GM18873 (cell line): ENCODE data around the gene TBX5.

Experiments used
- ATAC-seq: cut with Tn5 transposase; IDR thresholded peaks from one replicate; pipeline ENCODE4 v1.9.1; 2021; ENCODE audit warnings: mild to moderate bottlenecking, moderate library complexity, moderate number of reproducible peaks; ENCODE audit not compliant: unreplicated experiment, low FRiP score

Gene TBX5

GRCh38 chr12:114334395-114334794 lies 71.5 kb downstream of the TBX5 start:
- no peak for ATAC-seq

- no peak for ATAC-seq
Measured at GRCh38 chr12:114328292-114328691, 77.7 kb downstream of the TBX5 start.

GRCh38 chr12:114327765-114328164 lies 78.2 kb downstream of the TBX5 start:
- no peak for ATAC-seq

GRCh38 chr12:114321524-114321923 lies 84.4 kb downstream of the TBX5 start:
- ATAC-seq = no peak

- ATAC-seq = no peak
Measured at GRCh38 chr12:114320968-114321367, 85.0 kb downstream of the TBX5 start.

GRCh38 chr12:114320101-114320500 lies 85.8 kb downstream of the TBX5 start:
- ATAC-seq = no peak

- no peak for ATAC-seq
Measured at GRCh38 chr12:114319422-114319821, 86.5 kb downstream of the TBX5 start.

- no peak for ATAC-seq
Measured at GRCh38 chr12:114318984-114319383, 87.0 kb downstream of the TBX5 start.

GRCh38 chr12:114316076-114316475 lies 89.9 kb downstream of the TBX5 start:
- ATAC-seq = no peak

- no peak for ATAC-seq
Measured at GRCh38 chr12:114314974-114315720, 90.8 kb downstream of the TBX5 start.

GRCh38 chr12:114314403-114314802 lies 91.5 kb downstream of the TBX5 start:
- no peak for ATAC-seq

GRCh38 chr12:114313910-114314309 lies 92.0 kb downstream of the TBX5 start:
- no peak for ATAC-seq

GRCh38 chr12:114311974-114312373 lies 94.0 kb downstream of the TBX5 start:
- no peak for ATAC-seq

GRCh38 chr12:114306646-114307045 lies 99.3 kb downstream of the TBX5 start:
- ATAC-seq = no peak

GRCh38 chr12:114305446-114305845 lies 100.5 kb downstream of the TBX5 start:
- no peak for ATAC-seq
